ENCODE data around the gene FGF18. TPM values are rescaled to one million over a fixed set of nuclear protein-coding genes. Genes with fewer than 3 reads are reported as not detected.
"Not testable (repeated sequence)": the region's sequence is repeated elsewhere in the genome, so short reads cannot be mapped to it uniquely, and the experiment has no call there.

The FGF18 gene
- total RNA-seq, 3 donors from 2014 or later, result 0.16 to 1.6 (median 0.33) TPM

GRCh38 chr5:171413153-171413910, 6.1 kb upstream of the FGF18 start:
- Histone ChIP-seq H3K27me3 (no peaks in the 10 kb centered on the region), H3K9me3 (no peaks in the 10 kb centered on the region), H3K4me3 (no peak overlapping the region), H3K4me1 (no peaks in the 10 kb centered on the region), H3K27ac (no peak overlapping the region), H3K36me3 (no peaks in the 10 kb centered on the region)
- intact Hi-C loops (cut with DNase I; ENCODE audit: low total_unique reads), result no loop called here
- TF ChIP-seq POLR2A (IDR thresholded peaks at IDR 0.05) (no peak), POLR2AphosphoS5 (IDR thresholded peaks at IDR 0.05) (no peak), CTCF (IDR thresholded peaks at IDR 0.05) (no peak)
- no peak for DNase-seq (ENCODE audit: low spot score in 2 of 2)

GRCh38 chr5:171413993-171414392, 5.5 kb upstream of the FGF18 start:
- DNase-seq (ENCODE audit: low spot score in 2 of 2), result peak in 1 of 2 donors; percentile 2
- H3K36me3 ChIP-seq; H3K4me3 ChIP-seq; H3K27ac ChIP-seq; intact Hi-C loops (cut with DNase I; ENCODE audit: low total_unique reads); H3K27me3 ChIP-seq; H3K9me3 ChIP-seq; H3K4me1 ChIP-seq: not testable (repeated sequence)

- intact Hi-C loops (cut with DNase I; ENCODE audit: low total_unique reads), result no loop called here
- DNase-seq (ENCODE audit: low spot score in 2 of 2), result peak in 1 of 2 donors; percentile 3
- peaks cover 0 to 14% of the 10 kb centered on the region in 2 donors for H3K27me3 ChIP-seq
- no peaks in the 10 kb centered on the region for H3K9me3 ChIP-seq
- peaks cover 2 to 6% of the 10 kb centered on the region in 2 donors for H3K4me1 ChIP-seq
- no peak overlapping the region for H3K27ac ChIP-seq
- no peaks in the 10 kb centered on the region for H3K36me3 ChIP-seq
- H3K4me3 ChIP-seq, result no peak overlapping the region
- TF ChIP-seq POLR2AphosphoS5 (IDR thresholded peaks at IDR 0.05) (no peak), POLR2A (IDR thresholded peaks at IDR 0.05) (no peak), CTCF (IDR thresholded peaks at IDR 0.05) (no peak)
Observed at GRCh38 chr5:171415115-171415730, 4.2 kb upstream of the FGF18 start.

- DNase-seq (ENCODE audit: low spot score in 2 of 2), result peak in 1 of 2 donors; percentile 5
Observed at GRCh38 chr5:171416160-171417049, 3.0 kb upstream of the FGF18 start.

More at GRCh38 chr5:171416160-171417049, 3.0 kb upstream of the FGF18 start:
- H3K27me3 ChIP-seq, result peaks cover 0 to 20% of the 10 kb centered on the region in 2 donors
- no peaks in the 10 kb centered on the region for H3K36me3 ChIP-seq
- no peak overlapping the region for H3K4me3 ChIP-seq
- intact Hi-C loops (cut with DNase I; ENCODE audit: low total_unique reads), result loop anchor here (2.0 kb wide), 1 partner anchor 46 kb away; no protein-coding TSS in a partner anchor
- TF ChIP-seq POLR2A (IDR thresholded peaks at IDR 0.05) (no peak), POLR2AphosphoS5 (IDR thresholded peaks at IDR 0.05) (no peak), CTCF (IDR thresholded peaks at IDR 0.05) (no peak)
- H3K4me1 ChIP-seq, result peaks cover 6 to 13% of the 10 kb centered on the region in 2 donors
- H3K9me3 ChIP-seq, result no peaks in the 10 kb centered on the region
- no peak overlapping the region for H3K27ac ChIP-seq
